ENCODE results near the gene KIF9. TPM values are rescaled to one million over a fixed set of nuclear protein-coding genes. Genes with fewer than 3 reads are reported as not detected.
"Not testable (repeated sequence)": the region's sequence is repeated elsewhere in the genome, so short reads cannot be mapped to it uniquely, and the experiment has no call there.

The KIF9 gene
- total and polyA plus RNA-seq, 11 donors: 5.2 to 19.2 (median 8.7) TPM

DNA sequence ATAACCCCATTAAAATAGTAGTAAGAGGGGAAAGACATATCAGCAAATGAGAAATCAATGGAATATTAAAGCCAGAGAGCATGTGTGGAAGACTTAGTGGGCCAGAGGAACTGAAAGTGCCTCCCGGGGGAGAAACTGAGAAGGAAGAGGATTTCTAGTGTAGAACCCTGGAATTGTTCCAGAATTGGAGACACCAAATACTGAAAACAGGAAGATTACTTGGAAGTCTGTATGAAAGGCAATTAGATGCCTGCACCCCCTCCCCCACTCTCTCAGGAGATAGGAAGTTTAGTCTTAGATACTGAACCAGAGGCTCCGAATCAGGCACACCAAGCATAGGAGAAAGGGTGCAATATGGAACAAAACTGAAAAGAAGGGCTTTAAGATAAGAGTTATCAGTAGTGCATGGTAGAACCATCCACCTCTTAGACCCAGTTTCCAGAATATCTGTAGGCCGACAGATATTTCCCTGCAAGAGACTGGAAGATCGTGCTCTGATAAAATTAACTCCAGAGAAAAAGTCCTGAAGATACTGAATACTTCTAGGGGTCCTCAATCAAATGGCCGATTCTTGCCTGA, 32.6 kb upstream of the KIF9 start:
- H3K27ac ChIP-seq: peak overlapping the region in 1 of 12 donors; percentile 66
- peak in 3 of 4 donors; percentile 13 to 72 (median 41) for ATAC-seq
- peaks cover 0 to 12% (median 7%) of the 10 kb centered on the region in 9 donors for H3K36me3 ChIP-seq
- H3K9me3 ChIP-seq: no peaks in the 10 kb centered on the region
- no peaks in the 10 kb centered on the region for H3K27me3 ChIP-seq
- peak in 4 of 5 donors; percentile 53 to 77 (median 58) for DNase-seq
- peaks cover 0 to 53% (median 30%) of the 10 kb centered on the region in 12 donors for H3K4me1 ChIP-seq
- WGBS, 4 donors: 42 to 60% (median 53%) methylated on average over 5 of the region's 5 CpGs
- intact Hi-C loops (cut with DNase I): loop anchor here in 5 of 10 donors (5.0 to 10.0 kb wide), 2 partner anchors 33 to 230 kb away; partner anchors contain the start of genes KIF9 (in 4 of the 5) and KLHL18 (in 4 of the 5)
- H3K4me3 ChIP-seq: peak overlapping the region in 1 of 12 donors; percentile 3
- TF ChIP-seq CTCF (IDR thresholded peaks at IDR 0.05) (no peak), POLR2A (IDR thresholded peaks at IDR 0.05) (no peak)

DNA sequence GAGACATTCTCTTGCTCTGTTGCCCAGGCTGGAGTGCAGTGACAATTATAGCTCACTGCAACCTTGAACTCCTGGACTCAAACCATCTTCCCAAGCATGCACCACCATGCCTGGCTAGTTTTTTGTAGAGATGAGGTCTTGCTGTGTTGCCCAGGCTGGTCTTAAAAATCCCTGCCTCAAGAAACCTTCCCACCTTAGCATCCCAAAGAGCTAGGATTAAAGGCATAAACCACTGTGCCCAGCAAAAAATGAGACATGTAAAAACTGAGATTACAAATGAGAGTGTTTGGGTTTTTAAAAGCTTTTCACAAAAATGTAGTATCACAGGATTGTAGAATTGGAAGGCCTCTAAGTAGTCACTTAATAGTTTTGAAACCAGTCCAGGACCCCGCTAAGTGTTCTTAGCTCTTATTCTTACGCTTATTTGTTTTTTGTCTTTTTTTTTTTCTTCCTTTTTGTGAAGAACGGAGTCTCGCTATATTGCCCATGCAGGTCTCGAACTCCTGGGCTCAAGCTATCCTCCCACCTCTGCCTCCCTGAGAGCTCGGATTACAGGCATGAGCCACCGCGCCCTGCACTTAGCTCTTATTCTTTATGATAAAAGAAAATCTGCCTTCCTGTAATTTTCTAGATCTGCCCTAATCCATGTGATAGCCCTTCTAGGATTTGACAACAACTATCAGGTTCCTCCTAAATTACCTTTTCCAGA, 31.6 kb upstream of the KIF9 start:
- ATAC-seq (no peak), DNase-seq (no peak)
- Histone ChIP-seq H3K4me3 (no peak overlapping the region), H3K27ac (peak overlapping the region in 2 of 12 donors; percentile 26 to 66), H3K9me3 (no peaks in the 10 kb centered on the region), H3K4me1 (peaks cover 0 to 53% (median 29%) of the 10 kb centered on the region in 12 donors), H3K27me3 (no peaks in the 10 kb centered on the region), H3K36me3 (peaks cover 0 to 2% (median 0%) of the 10 kb centered on the region in 9 donors)
- intact Hi-C loops (cut with DNase I): loop anchor here in 1 of 10 donors (10.0 kb wide), 1 partner anchor 229 kb away; no protein-coding TSS in a partner anchor
- 87 to 94% (median 94%) methylated on average over 8 of the region's 8 CpGs for WGBS, 4 donors
- TF ChIP-seq POLR2A (IDR thresholded peaks at IDR 0.05) (no peak), CTCF (IDR thresholded peaks at IDR 0.05) (no peak)

- Histone ChIP-seq H3K4me1 (peaks cover 0 to 53% (median 22%) of the 10 kb centered on the region in 12 donors), H3K4me3 (no peak overlapping the region), H3K9me3 (no peaks in the 10 kb centered on the region), H3K36me3 (no peaks in the 10 kb centered on the region), H3K27me3 (no peaks in the 10 kb centered on the region), H3K27ac (peak overlapping the region in 1 of 12 donors; percentile 37)
- WGBS, 4 donors: 93 to 100% (median 97%) methylated on average over 1 of the region's 1 CpG
- ATAC-seq: no peak
- DNase-seq: no peak
- intact Hi-C loops (cut with DNase I): loop anchor here in 1 of 10 donors (10.0 kb wide), 1 partner anchor 229 kb away; no protein-coding TSS in a partner anchor
- TF ChIP-seq POLR2A (IDR thresholded peaks at IDR 0.05): no peak
These were observed 30.9 kb upstream of the KIF9 start for GRCh38 chr3:47313341-47314055.

DNA sequence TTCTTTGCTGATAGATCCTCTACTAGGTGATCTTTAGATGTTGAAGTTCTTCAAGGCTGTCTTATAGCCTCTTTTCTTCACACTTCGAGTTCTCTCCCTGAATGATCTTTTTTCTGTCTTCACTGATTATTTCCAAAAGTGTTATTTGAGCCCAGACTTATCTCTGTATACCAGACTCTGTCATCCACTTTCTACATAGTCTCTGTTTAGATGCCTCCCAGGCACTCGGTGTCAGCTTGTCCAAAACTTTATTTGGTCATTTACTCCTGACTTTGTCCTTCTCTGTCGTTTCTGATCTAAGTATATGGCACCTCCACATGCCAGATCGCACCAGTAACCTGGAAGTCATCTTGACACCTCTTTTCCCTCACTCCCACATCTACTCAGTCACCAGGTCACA, 27.8 kb upstream of the KIF9 start:
- intact Hi-C loops (cut with DNase I): loop anchor here in 1 of 10 donors (10.0 kb wide), 1 partner anchor 226 kb away; no protein-coding TSS in a partner anchor
- 88 to 91% (median 89%) methylated on average over 4 of the region's 4 CpGs for WGBS, 4 donors
- Histone ChIP-seq H3K27me3 (no peaks in the 10 kb centered on the region), H3K4me1 (peaks cover 0 to 56% (median 14%) of the 10 kb centered on the region in 12 donors), H3K27ac (no peak overlapping the region), H3K9me3 (no peaks in the 10 kb centered on the region), H3K4me3 (no peak overlapping the region), H3K36me3 (peaks cover 0 to 14% (median 7%) of the 10 kb centered on the region in 9 donors)
- DNase-seq (no peak), ATAC-seq (no peak)
- TF ChIP-seq POLR2A (IDR thresholded peaks at IDR 0.05) (no peak), CTCF (IDR thresholded peaks at IDR 0.05) (no peak)

- ATAC-seq; H3K27ac ChIP-seq; intact Hi-C loops (cut with DNase I); H3K4me3 ChIP-seq; H3K9me3 ChIP-seq; H3K27me3 ChIP-seq; DNase-seq: not testable (repeated sequence)
- H3K36me3 ChIP-seq: peaks cover 0 to 14% (median 9%) of the 10 kb centered on the region in 9 donors
- 92 to 100% (median 97%) methylated on average over 13 to 28 of the region's 28 CpGs for WGBS, 4 donors
- peaks cover 0 to 45% (median 3%) of the 10 kb centered on the region in 12 donors for H3K4me1 ChIP-seq
These were observed 26.6 kb upstream of the KIF9 start for GRCh38 chr3:47309231-47309630.
